Glutamatergic neuron (in vitro differentiated cells): ENCODE results near the gene ACTL6B. TPM values are rescaled to one million over a fixed set of nuclear protein-coding genes. Genes with fewer than 3 reads are reported as not detected.

Source experiments
- DNase-seq: peaks from one replicate; pipeline ENCODE4 v3.0.0; 2022
- H3K27ac Mint-ChIP-seq: one replicate; pipeline ENCODE4 v1.8.0; 2020; ENCODE audit warnings: mild to moderate bottlenecking, mixed read lengths, inconsistent platforms; ENCODE audit not compliant: unreplicated experiment
- H3K27me3 Mint-ChIP-seq: one replicate; pipeline ENCODE4 v1.8.0; 2020; ENCODE audit warnings: mild to moderate bottlenecking, moderate library complexity, mixed read lengths, inconsistent platforms; ENCODE audit not compliant: unreplicated experiment
- H3K36me3 Mint-ChIP-seq: one replicate; pipeline ENCODE4 v1.8.0; 2020; ENCODE audit warnings: mild to moderate bottlenecking, mixed read lengths, inconsistent platforms; ENCODE audit not compliant: unreplicated experiment
- H3K4me1 Mint-ChIP-seq: one replicate; pipeline ENCODE4 v1.8.0; 2020; ENCODE audit warnings: mild to moderate bottlenecking, low read depth, mixed read lengths, inconsistent platforms; ENCODE audit not compliant: unreplicated experiment
- H3K4me3 Mint-ChIP-seq: one replicate; pipeline ENCODE4 v1.8.0; 2020; ENCODE audit warnings: mild to moderate bottlenecking, mixed read lengths, inconsistent platforms; ENCODE audit not compliant: unreplicated experiment
- H3K9me3 Mint-ChIP-seq: one replicate; pipeline ENCODE4 v1.8.0; 2020; ENCODE audit warnings: mild to moderate bottlenecking, moderate library complexity, mixed read lengths, inconsistent platforms; ENCODE audit not compliant: unreplicated experiment
- total RNA-seq: library from RNA; stranded (reverse); fragmentation: NEBNext Ultra II Directional; extraction: Animal tissue kit (Norgen Biotek cat#: 25700); gene quantifications from one replicate; pipeline ENCODE4 v1.2.1, GENCODE V29; 2021; ENCODE audit not compliant: unreplicated experiment
- TF ChIP-seq, protein P1 (sequence below): fragments of 200-600 bp; sonication (generic); IDR thresholded peaks from one replicate; pipeline ENCODE4 v1.5.0; 2021; ENCODE audit not compliant: partially characterized antibody, unreplicated experiment

The ACTL6B gene
- total RNA-seq, 1 donor from 2014 or later: 95.2 TPM

DNA sequence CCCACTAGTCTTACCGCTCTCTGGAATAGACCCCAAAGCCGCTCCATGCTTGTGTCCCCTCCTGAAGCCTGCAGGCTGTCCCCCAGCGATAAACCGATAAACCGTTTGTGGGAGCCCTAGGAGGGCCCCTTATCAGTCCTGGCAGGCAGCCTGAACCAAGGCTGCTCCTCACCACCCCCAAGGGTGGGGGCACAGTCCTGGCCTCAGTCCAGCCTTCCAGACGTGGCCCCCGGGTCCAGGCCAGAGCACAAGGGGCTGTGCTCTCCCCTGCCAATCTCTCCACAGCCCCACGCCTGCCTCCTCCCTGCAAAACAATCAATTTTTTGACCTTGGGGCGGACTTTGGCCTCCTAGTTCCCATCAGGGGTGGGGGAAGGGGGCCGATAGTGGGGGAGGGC lies 14.8 kb downstream of the ACTL6B start, which contains the start of gene TFR2:
Gene TFR2, minus strand, starts transcription at position 90 of the 397 bp plus-strand sequence. Its CDS starts 43 bp downstream, at position 47.
- H3K9me3 Mint-ChIP-seq: peaks cover 2% of the 10 kb centered on the region
- no peak for DNase-seq
- TF ChIP-seq, protein P1, sequence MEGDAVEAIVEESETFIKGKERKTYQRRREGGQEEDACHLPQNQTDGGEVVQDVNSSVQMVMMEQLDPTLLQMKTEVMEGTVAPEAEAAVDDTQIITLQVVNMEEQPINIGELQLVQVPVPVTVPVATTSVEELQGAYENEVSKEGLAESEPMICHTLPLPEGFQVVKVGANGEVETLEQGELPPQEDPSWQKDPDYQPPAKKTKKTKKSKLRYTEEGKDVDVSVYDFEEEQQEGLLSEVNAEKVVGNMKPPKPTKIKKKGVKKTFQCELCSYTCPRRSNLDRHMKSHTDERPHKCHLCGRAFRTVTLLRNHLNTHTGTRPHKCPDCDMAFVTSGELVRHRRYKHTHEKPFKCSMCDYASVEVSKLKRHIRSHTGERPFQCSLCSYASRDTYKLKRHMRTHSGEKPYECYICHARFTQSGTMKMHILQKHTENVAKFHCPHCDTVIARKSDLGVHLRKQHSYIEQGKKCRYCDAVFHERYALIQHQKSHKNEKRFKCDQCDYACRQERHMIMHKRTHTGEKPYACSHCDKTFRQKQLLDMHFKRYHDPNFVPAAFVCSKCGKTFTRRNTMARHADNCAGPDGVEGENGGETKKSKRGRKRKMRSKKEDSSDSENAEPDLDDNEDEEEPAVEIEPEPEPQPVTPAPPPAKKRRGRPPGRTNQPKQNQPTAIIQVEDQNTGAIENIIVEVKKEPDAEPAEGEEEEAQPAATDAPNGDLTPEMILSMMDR: no peak
- H3K4me3 Mint-ChIP-seq: peak within 1 kb of the TSS; percentile 25
- H3K27me3 Mint-ChIP-seq: peaks cover 6% of the 10 kb centered on the region
- H3K27ac Mint-ChIP-seq: no peak within 1 kb of the TSS
- no peaks in the 10 kb centered on the region for H3K36me3 Mint-ChIP-seq
- peaks cover 3% of the 10 kb centered on the region for H3K4me1 Mint-ChIP-seq

DNA sequence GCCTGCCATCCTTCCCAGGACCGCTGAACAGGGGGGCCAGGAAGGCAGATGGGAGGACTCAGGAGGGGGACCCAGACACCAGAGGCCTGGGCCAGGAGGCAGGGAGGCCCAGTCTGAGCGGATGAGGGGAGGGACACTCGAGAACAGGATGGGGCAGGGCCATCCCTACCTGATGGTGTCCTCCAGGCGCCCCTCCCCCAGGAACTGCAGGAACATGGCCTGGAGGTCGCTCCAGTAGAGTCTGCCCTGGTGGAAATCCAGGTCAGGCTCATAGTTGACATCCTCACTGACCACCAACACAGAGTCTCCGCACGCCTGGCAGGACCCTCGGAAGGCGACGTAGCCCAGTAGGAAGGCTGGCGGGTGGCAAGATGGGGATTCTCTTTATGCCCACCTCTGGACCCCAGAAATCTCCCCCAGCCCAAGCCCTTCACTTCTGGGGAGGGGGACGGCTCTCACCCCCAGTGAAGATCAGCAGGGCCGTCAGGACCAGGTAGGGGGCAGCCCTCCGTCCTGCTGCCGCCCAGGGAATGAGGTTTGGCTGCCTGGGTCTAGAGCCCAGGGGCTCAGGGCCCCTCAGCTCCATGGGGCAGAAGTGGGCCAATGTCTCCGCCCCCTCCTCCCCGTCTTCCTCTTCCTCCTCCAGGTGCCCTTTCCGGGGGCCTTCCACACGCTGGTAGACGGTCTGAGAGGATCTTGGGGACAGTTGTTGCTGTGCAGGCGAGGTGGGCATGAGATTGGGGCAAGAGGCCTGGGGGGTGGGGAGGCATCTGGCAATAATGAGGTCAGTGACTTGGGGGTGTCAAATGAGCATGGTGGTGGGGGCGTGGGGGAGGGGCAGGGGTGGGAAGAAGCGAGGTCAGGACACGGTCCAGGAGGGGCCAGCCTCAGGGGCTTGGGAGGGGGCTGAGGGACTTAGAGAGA lies 15.5 kb downstream of the ACTL6B start:
- Mint-ChIP-seq H3K27ac (no peak overlapping the region), H3K4me3 (no peak overlapping the region), H3K9me3 (peaks cover 2% of the 10 kb centered on the region), H3K36me3 (no peaks in the 10 kb centered on the region), H3K4me1 (peaks cover 3% of the 10 kb centered on the region), H3K27me3 (peaks cover 6% of the 10 kb centered on the region)
- no peak for DNase-seq
- TF ChIP-seq, protein P1: no peak

- Mint-ChIP-seq H3K27me3 (peaks cover 6% of the 10 kb centered on the region), H3K9me3 (peaks cover under 1% of the 10 kb centered on the region), H3K4me3 (no peak overlapping the region), H3K36me3 (no peaks in the 10 kb centered on the region), H3K4me1 (peaks cover 3% of the 10 kb centered on the region), H3K27ac (no peak overlapping the region)
- TF ChIP-seq, protein P1: no peak
- no peak for DNase-seq
Observed at GRCh38 chr7:100639995-100640516, 16.2 kb downstream of the ACTL6B start.

DNA sequence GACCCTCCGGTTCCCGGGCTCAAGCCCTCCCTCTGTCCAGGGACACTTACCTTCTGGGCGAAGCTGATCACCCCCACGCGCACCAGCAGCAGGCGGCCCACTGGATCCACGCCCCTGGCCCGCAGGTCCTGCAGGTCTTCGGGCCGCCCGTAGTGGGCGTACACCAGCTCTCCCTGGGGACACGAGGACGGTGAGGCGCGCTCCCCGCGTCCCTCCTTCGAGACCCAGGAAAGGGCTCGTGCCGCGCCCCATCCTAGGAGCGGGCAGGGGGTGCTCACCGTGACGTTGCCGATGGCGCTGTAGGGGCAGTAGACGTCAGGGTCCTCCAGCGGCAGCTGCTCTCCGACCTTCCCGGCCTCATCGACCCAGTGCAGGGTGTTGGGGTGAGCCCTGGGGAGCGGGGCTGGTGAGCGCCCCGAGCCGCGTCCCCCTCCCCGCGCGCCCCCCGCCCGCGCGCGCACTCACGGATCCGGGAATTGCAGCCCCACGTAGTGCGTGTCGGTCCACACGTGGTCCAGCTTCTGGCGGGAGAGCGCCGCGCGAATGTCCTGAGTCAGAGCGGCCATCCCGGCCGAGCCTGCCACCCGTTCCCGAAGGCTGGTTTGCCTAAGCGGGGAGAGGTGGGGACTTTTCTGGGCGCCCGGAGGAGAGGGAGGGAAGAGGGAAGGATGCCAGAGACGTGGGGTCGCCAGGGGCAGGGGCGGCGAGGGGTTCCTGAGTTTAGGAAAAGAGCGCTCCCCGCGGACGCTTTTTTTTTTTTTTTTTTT lies 23.1 kb downstream of the ACTL6B start:
- peak overlapping the region; percentile 86 for H3K4me3 Mint-ChIP-seq
- DNase-seq: peak; percentile 57
- no peaks in the 10 kb centered on the region for H3K4me1 Mint-ChIP-seq
- peaks cover 20% of the 10 kb centered on the region for H3K27me3 Mint-ChIP-seq
- peaks cover 2% of the 10 kb centered on the region for H3K9me3 Mint-ChIP-seq
- TF ChIP-seq, protein P1: peak; percentile 17
- no peak overlapping the region for H3K27ac Mint-ChIP-seq
- H3K36me3 Mint-ChIP-seq: no peaks in the 10 kb centered on the region
